ENCODE measurements around the gene SNX20.

The SNX20 gene

GRCh38 chr16:50679676-50680555 lies 1.2 kb downstream of the SNX20 start:
- DNase-seq: no peak

GRCh38 chr16:50679266-50679665 lies 1.8 kb downstream of the SNX20 start:
- no peak for DNase-seq

- DNase-seq: peak; percentile 65
Observed at GRCh38 chr16:50678531-50678930, 2.6 kb downstream of the SNX20 start.

GRCh38 chr16:50677351-50677750 lies 3.8 kb downstream of the SNX20 start:
- DNase-seq: no peak

GRCh38 chr16:50676684-50677225 lies 4.4 kb downstream of the SNX20 start:
- DNase-seq: no peak

GRCh38 chr16:50675686-50676610 lies 5.2 kb downstream of the SNX20 start:
- no peak for DNase-seq

- no peak for DNase-seq
Observed at GRCh38 chr16:50674831-50675230, 6.3 kb downstream of the SNX20 start.

GRCh38 chr16:50673496-50674275 lies 7.4 kb downstream of the SNX20 start:
- DNase-seq: no peak

GRCh38 chr16:50671644-50672260 lies 9.4 kb downstream of the SNX20 start:
- peak; percentile 74 for DNase-seq

GRCh38 chr16:50670476-50670875 lies 10.6 kb downstream of the SNX20 start:
- DNase-seq: no peak

GRCh38 chr16:50669741-50670140 lies 11.4 kb downstream of the SNX20 start:
- DNase-seq: no peak

- no peak for DNase-seq
Observed at GRCh38 chr16:50668368-50669008, 12.6 kb downstream of the SNX20 start.

- no peak for DNase-seq
Observed at GRCh38 chr16:50667497-50668367, 13.4 kb downstream of the SNX20 start.

- peak; percentile 85 for DNase-seq
Observed at GRCh38 chr16:50666658-50667496, 14.2 kb downstream of the SNX20 start.

- peak; percentile 96 for DNase-seq
Observed at GRCh38 chr16:50665128-50665878, 15.8 kb downstream of the SNX20 start.

GRCh38 chr16:50664270-50664669 lies 16.8 kb downstream of the SNX20 start:
- no peak for DNase-seq

- no peak for DNase-seq
Observed at GRCh38 chr16:50662306-50662940, 18.7 kb downstream of the SNX20 start.

- DNase-seq: no peak
Observed at GRCh38 chr16:50659806-50660205, 21.3 kb downstream of the SNX20 start.

Data from suppressor macrophage treated with lipopolysaccharide for 4 hours (primary cell).